Measurements from ENCODE around the gene KSR1.

- TF ChIP-seq POLR2AphosphoS5 (IDR thresholded peaks at IDR 0.05; ENCODE audit: low read depth, low read length): no peak; the same call in 1 of the 2 replicates
- TF ChIP-seq POLR2A (IDR thresholded peaks at IDR 0.05; ENCODE audit: low read depth, low read length): 0 out of 2 replicates have a peak, but pooled peaks have one; percentile 32
- no peak for TF ChIP-seq TAF1 (IDR thresholded peaks at IDR 0.05; ENCODE audit: borderline replicate concordance, low read depth, low read length)
These were observed 171.3 kb downstream of the KSR1 start for GRCh38 chr17:27627514-27627913.
